ENCODE data around the gene ARHGEF10L.

Gene ARHGEF10L

DNA sequence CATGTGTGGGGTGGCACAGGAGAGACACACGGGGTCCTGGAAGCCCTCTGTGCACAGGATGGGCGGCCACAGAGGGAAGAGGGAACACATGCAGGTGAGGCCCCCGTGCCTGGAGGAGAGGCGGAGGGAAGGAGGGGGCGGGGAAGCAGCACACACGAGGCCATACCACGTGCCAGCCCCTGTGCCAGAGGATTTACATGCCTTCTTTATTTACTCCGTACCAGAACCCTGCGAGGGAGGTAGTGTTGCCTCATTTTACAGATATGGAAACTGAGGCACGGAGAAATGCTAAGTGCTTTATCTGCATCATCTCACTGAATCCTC lies 56.1 kb downstream of the ARHGEF10L start:
- H3K36me3 ChIP-seq (ENCODE audit: control insufficient read depth, low read length): no peaks in the 10 kb centered on the region
- H3F3A ChIP-seq (ENCODE audit: control insufficient read depth, insufficient read depth): no peaks in the 10 kb centered on the region
- H3K4me1 ChIP-seq (ENCODE audit: control insufficient read depth, low read length): no peaks in the 10 kb centered on the region
- H3K9me2 ChIP-seq (replicated peaks; ENCODE audit: control insufficient read depth, low read length): no peaks in the 10 kb centered on the region
- H3K4me3 ChIP-seq (ENCODE audit: low read length): no peak overlapping the region
- no peaks in the 10 kb centered on the region for H3K9me3 ChIP-seq (ENCODE audit: control insufficient read depth, insufficient read depth, low read length)
- no peak overlapping the region for H3K4me2 ChIP-seq (ENCODE audit: low read length)
- H3K27ac ChIP-seq (ENCODE audit: low read depth, low read length): no peak overlapping the region
- TF ChIP-seq EZH2phosphoT487 (IDR thresholded peaks at IDR 0.05; ENCODE audit: borderline replicate concordance, low read length): no peak
- TF ChIP-seq, protein P1, sequence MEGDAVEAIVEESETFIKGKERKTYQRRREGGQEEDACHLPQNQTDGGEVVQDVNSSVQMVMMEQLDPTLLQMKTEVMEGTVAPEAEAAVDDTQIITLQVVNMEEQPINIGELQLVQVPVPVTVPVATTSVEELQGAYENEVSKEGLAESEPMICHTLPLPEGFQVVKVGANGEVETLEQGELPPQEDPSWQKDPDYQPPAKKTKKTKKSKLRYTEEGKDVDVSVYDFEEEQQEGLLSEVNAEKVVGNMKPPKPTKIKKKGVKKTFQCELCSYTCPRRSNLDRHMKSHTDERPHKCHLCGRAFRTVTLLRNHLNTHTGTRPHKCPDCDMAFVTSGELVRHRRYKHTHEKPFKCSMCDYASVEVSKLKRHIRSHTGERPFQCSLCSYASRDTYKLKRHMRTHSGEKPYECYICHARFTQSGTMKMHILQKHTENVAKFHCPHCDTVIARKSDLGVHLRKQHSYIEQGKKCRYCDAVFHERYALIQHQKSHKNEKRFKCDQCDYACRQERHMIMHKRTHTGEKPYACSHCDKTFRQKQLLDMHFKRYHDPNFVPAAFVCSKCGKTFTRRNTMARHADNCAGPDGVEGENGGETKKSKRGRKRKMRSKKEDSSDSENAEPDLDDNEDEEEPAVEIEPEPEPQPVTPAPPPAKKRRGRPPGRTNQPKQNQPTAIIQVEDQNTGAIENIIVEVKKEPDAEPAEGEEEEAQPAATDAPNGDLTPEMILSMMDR (IDR thresholded peaks at IDR 0.05; ENCODE audit: low read depth, low read length, poor library complexity, severe bottlenecking): no peak
- H4K20me1 ChIP-seq (ENCODE audit: control insufficient read depth, insufficient read depth, low read depth, low read length): no peaks in the 10 kb centered on the region
- no peaks in the 10 kb centered on the region for H3K27me3 ChIP-seq (ENCODE audit: control insufficient read depth, low read length)
- H3K79me2 ChIP-seq (ENCODE audit: control insufficient read depth, low read length): no peaks in the 10 kb centered on the region

DNA sequence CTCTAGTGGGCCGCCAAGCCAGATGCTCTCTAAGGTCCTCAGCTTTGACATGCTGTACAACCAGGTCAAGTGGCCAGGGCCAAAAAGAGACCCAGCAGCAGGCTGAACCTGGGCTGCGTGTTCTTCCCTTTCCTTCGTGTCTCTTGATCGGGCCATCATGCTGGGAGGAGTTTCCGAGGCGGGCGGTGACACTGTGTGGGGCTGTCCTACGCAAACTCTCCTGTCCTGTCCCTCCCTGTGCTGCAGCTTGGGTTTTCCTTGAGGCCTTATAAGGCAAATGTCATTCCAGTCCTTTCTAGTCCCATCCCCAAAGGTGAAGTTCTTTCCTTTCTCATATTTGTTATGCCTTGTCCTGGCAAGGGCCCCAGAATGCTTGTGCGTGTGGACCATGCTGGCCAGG lies 56.7 kb downstream of the ARHGEF10L start:
- Histone ChIP-seq H3K36me3 (ENCODE audit: control insufficient read depth, low read length) (no peaks in the 10 kb centered on the region), H4K20me1 (ENCODE audit: control insufficient read depth, insufficient read depth, low read depth, low read length) (no peaks in the 10 kb centered on the region), H3K27me3 (ENCODE audit: control insufficient read depth, low read length) (no peaks in the 10 kb centered on the region), H3K4me1 (ENCODE audit: control insufficient read depth, low read length) (no peaks in the 10 kb centered on the region), H3K9me3 (ENCODE audit: control insufficient read depth, insufficient read depth, low read length) (no peaks in the 10 kb centered on the region), H3K4me3 (ENCODE audit: low read length) (no peak overlapping the region), H3K27ac (ENCODE audit: low read depth, low read length) (no peak overlapping the region), H3K79me2 (ENCODE audit: control insufficient read depth, low read length) (no peaks in the 10 kb centered on the region), H3K9me2 (replicated peaks; ENCODE audit: control insufficient read depth, low read length) (no peaks in the 10 kb centered on the region), H3F3A (ENCODE audit: control insufficient read depth, insufficient read depth) (no peaks in the 10 kb centered on the region), H3K4me2 (ENCODE audit: low read length) (no peak overlapping the region)
- no peak for TF ChIP-seq EZH2phosphoT487 (IDR thresholded peaks at IDR 0.05; ENCODE audit: borderline replicate concordance, low read length)

DNA sequence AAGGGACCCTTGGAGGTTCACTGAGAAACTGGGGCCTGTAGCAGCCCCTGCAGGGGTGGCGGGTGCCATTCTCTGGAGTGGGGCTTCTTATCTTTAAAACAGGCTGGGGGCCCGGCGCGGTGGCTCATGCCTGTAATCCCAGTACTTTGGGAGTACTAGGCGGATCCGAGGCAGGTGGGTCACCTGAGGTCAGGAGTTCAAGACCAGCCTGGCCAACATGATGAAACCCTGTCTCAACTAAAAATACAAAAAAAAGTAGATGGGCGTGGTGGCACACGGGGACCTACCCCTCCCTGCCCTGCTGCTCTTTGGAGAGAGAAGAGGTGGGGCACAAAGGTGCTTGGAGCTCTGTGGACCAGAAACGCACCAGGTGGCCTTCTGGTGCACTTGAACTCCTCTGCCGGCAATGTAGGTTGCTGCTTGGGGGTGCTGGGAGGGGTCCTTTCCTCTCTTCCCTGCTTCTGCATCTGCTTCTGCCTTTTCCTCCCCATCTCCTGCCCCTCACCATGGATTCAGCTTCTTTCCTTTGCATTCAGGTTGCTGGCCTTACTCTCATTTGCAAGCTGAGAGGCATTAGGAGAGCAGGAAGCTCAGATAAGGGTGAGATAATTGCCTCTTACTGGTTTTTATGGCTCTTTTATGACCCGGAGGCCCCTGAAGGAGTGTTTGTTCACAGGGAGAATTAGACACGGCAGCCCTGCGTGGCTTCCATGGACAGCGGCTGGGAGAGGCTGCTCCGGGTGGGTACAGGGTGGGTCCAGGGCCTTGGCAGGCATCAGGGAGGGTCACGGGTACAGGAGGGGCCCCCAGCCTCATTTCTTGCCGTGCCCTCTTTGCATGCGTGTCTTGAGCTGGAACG lies 57.4 kb downstream of the ARHGEF10L start:
- no peaks in the 10 kb centered on the region for H3K27me3 ChIP-seq (ENCODE audit: control insufficient read depth, low read length)
- no peak overlapping the region for H3K4me2 ChIP-seq (ENCODE audit: low read length)
- no peaks in the 10 kb centered on the region for H3F3A ChIP-seq (ENCODE audit: control insufficient read depth, insufficient read depth)
- no peaks in the 10 kb centered on the region for H3K4me1 ChIP-seq (ENCODE audit: control insufficient read depth, low read length)
- H3K9me3 ChIP-seq (ENCODE audit: control insufficient read depth, insufficient read depth, low read length): no peaks in the 10 kb centered on the region
- TF ChIP-seq, protein P1 (IDR thresholded peaks at IDR 0.05; ENCODE audit: low read depth, low read length, poor library complexity, severe bottlenecking): no peak
- TF ChIP-seq EZH2phosphoT487 (IDR thresholded peaks at IDR 0.05; ENCODE audit: borderline replicate concordance, low read length): no peak
- no peak overlapping the region for H3K4me3 ChIP-seq (ENCODE audit: low read length)
- no peak overlapping the region for H3K27ac ChIP-seq (ENCODE audit: low read depth, low read length)
- H3K36me3 ChIP-seq (ENCODE audit: control insufficient read depth, low read length): no peaks in the 10 kb centered on the region
- H3K9me2 ChIP-seq (replicated peaks; ENCODE audit: control insufficient read depth, low read length): no peaks in the 10 kb centered on the region
- no peaks in the 10 kb centered on the region for H4K20me1 ChIP-seq (ENCODE audit: control insufficient read depth, insufficient read depth, low read depth, low read length)
- H3K79me2 ChIP-seq (ENCODE audit: control insufficient read depth, low read length): no peaks in the 10 kb centered on the region

DNA sequence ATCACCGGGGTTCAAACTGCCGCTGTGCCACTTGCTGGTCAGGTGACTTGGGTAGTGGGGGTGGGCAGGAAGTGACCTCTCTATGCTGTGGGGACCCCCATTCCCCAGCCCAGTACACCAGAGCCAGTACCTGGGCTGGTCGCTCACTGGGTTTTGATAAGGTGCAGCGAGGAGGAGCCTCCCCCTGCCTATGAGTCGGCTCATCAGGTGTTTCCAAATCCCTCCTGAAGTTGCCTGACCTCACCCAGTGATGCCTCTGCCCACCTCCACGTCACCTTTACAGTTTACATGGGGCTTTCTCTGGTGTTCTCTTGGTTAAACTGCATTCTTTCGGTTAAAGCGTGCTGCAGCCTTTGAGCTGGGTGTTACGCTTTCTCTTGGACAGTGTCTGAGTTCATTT lies 58.2 kb downstream of the ARHGEF10L start:
- Histone ChIP-seq H3K79me2 (ENCODE audit: control insufficient read depth, low read length) (no peaks in the 10 kb centered on the region), H3K4me2 (ENCODE audit: low read length) (no peak overlapping the region), H3K4me1 (ENCODE audit: control insufficient read depth, low read length) (no peaks in the 10 kb centered on the region), H3K27me3 (ENCODE audit: control insufficient read depth, low read length) (no peaks in the 10 kb centered on the region), H3K36me3 (ENCODE audit: control insufficient read depth, low read length) (no peaks in the 10 kb centered on the region), H3K4me3 (ENCODE audit: low read length) (no peak overlapping the region), H4K20me1 (ENCODE audit: control insufficient read depth, insufficient read depth, low read depth, low read length) (no peaks in the 10 kb centered on the region), H3K9me3 (ENCODE audit: control insufficient read depth, insufficient read depth, low read length) (no peaks in the 10 kb centered on the region), H3K27ac (ENCODE audit: low read depth, low read length) (no peak overlapping the region), H3F3A (ENCODE audit: control insufficient read depth, insufficient read depth) (no peaks in the 10 kb centered on the region), H3K9me2 (replicated peaks; ENCODE audit: control insufficient read depth, low read length) (no peaks in the 10 kb centered on the region)
- TF ChIP-seq EZH2phosphoT487 (IDR thresholded peaks at IDR 0.05; ENCODE audit: borderline replicate concordance, low read length): no peak
- TF ChIP-seq, protein P1 (IDR thresholded peaks at IDR 0.05; ENCODE audit: low read depth, low read length, poor library complexity, severe bottlenecking): no peak

Data from DOHH2 (cell line).